AG09309 (cell line): ENCODE measurements around the gene AGR3.

ENCODE experiments used
- DNase-seq: peaks from one replicate; pipeline ENCODE4 v3.0.0-alpha.2; 2010; ENCODE audit warnings: low read depth
- H3K4me3 ChIP-seq: 2 replicates; pipeline ENCODE4 v1.5.1; 2011; ENCODE audit warnings: mild to moderate bottlenecking, low read depth, low read length, moderate library complexity; ENCODE audit not compliant: control insufficient read depth
- CTCF ChIP-seq: IDR thresholded peaks from 2 replicates; pipeline ENCODE4 v1.5.1; 2011; ENCODE audit warnings: mild to moderate bottlenecking, low read depth, low read length, inconsistent platforms; ENCODE audit not compliant: insufficient read depth, control insufficient read depth; ENCODE audit errors: missing control alignments

The AGR3 gene

GRCh38 chr7:16904076-16904475 lies 22.3 kb upstream of the AGR3 start:
- no peak for TF ChIP-seq CTCF
- DNase-seq = no peak
- no peak overlapping the region for H3K4me3 ChIP-seq

- no peak for DNase-seq
- TF ChIP-seq CTCF = no peak
- H3K4me3 ChIP-seq = no peak overlapping the region
Measured at GRCh38 chr7:16900209-16900768, 18.5 kb upstream of the AGR3 start.

GRCh38 chr7:16891874-16892643 lies 10.3 kb upstream of the AGR3 start:
- no peak overlapping the region for H3K4me3 ChIP-seq
- no peak for TF ChIP-seq CTCF
- DNase-seq = no peak

- peak; percentile 65 for TF ChIP-seq CTCF
- DNase-seq = peak; percentile 29
- no peak overlapping the region for H3K4me3 ChIP-seq
Measured at GRCh38 chr7:16891338-16891737, 9.6 kb upstream of the AGR3 start.

- no peak for DNase-seq
- H3K4me3 ChIP-seq = no peak overlapping the region
- no peak for TF ChIP-seq CTCF
Measured at GRCh38 chr7:16889851-16890415, 8.2 kb upstream of the AGR3 start.

- TF ChIP-seq CTCF = no peak
- no peak overlapping the region for H3K4me3 ChIP-seq
- DNase-seq = no peak
Measured at GRCh38 chr7:16889305-16889704, 7.5 kb upstream of the AGR3 start.
